Measurements from ENCODE around the gene COL27A1. TPM values are rescaled to one million over a fixed set of nuclear protein-coding genes. Genes with fewer than 3 reads are reported as not detected.

Gene COL27A1
- total and polyA plus RNA-seq, 2 experiments from 2014 or later: 10.5 to 18.0 TPM

DNA sequence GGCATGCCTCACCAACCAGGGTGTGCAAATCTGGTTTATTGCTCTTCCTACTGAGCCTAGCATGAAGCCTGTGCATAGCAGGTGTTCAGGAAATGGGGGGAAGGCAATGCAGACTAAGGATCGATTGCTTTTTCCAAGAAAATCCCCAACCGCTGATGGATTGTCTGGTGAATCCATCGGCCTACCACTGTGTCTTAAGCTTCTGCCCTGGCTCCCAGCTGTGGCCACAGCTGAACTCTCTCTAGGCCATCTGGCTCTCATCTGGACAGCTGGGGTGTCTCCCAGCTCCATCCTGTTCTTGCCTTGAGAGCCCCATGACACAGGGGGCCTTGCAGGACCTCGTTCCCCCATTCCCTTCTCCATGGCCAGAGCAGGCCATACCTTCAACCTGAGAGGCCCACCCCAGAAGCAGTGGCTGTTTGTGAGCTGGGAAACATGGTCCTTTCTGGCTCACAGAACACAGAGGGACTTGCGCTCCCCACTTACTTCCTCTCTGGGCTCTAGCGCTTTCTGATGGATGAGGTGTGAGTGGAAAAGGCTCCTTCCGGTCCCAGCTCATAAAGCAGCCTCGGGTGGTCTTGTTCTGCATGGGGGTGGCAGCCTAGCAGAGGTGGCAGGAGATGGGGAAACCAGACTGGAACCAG, 41.8 kb downstream of the COL27A1 start:
- H3K9me3 Mint-ChIP-seq: no peaks in the 10 kb centered on the region
- peaks cover 7% of the 10 kb centered on the region for H3K4me1 Mint-ChIP-seq
- no peaks in the 10 kb centered on the region for H4K20me1 ChIP-seq (replicated peaks; ENCODE audit: insufficient read depth)
- no peaks in the 10 kb centered on the region for H3K4me1 ChIP-seq (ENCODE audit: insufficient read depth)
- H3K4me3 ChIP-seq: no peak overlapping the region
- no peaks in the 10 kb centered on the region; the same call in 1 of the 3 replicates for H3K36me3 Mint-ChIP-seq (ENCODE audit: low read depth)
- H3K27ac Mint-ChIP-seq: no peak overlapping the region
- H3F3A ChIP-seq (replicated peaks; ENCODE audit: low read depth): no peaks in the 10 kb centered on the region
- H3K27ac ChIP-seq (ENCODE audit: low read depth): no peak overlapping the region
- DNase-seq (ENCODE audit: low spot score) (no peak), ATAC-seq (no peak)
- H3K36me3 ChIP-seq (ENCODE audit: insufficient read depth): no peaks in the 10 kb centered on the region
- H3K4me2 ChIP-seq: no peak overlapping the region
- H3K27me3 Mint-ChIP-seq (ENCODE audit: insufficient read depth, low read depth, poor library complexity): peaks cover 7% of the 10 kb centered on the region
- TF ChIP-seq ZNF114 (CRISPR knock-in tag; IDR thresholded peaks at IDR 0.05) (no peak), EZH2 (IDR thresholded peaks at IDR 0.05; ENCODE audit: low read depth, unreplicated experiment) (no peak), STAT1 (IDR thresholded peaks at IDR 0.05; ENCODE audit: unreplicated experiment) (no peak), EZH2phosphoT487 (IDR thresholded peaks at IDR 0.05; ENCODE audit: unreplicated experiment) (no peak), POLR2AphosphoS5 (IDR thresholded peaks at IDR 0.05; ENCODE audit: low read depth) (no peak), JUNB (IDR thresholded peaks at IDR 0.05; ENCODE audit: unreplicated experiment) (no peak), CREB1 (CRISPR knock-in tag; IDR thresholded peaks at IDR 0.05; ENCODE audit: low read depth) (no peak), ZNF331 (CRISPR knock-in tag; IDR thresholded peaks at IDR 0.05; ENCODE audit: low read depth) (no peak)
- TF ChIP-seq, protein P1, sequence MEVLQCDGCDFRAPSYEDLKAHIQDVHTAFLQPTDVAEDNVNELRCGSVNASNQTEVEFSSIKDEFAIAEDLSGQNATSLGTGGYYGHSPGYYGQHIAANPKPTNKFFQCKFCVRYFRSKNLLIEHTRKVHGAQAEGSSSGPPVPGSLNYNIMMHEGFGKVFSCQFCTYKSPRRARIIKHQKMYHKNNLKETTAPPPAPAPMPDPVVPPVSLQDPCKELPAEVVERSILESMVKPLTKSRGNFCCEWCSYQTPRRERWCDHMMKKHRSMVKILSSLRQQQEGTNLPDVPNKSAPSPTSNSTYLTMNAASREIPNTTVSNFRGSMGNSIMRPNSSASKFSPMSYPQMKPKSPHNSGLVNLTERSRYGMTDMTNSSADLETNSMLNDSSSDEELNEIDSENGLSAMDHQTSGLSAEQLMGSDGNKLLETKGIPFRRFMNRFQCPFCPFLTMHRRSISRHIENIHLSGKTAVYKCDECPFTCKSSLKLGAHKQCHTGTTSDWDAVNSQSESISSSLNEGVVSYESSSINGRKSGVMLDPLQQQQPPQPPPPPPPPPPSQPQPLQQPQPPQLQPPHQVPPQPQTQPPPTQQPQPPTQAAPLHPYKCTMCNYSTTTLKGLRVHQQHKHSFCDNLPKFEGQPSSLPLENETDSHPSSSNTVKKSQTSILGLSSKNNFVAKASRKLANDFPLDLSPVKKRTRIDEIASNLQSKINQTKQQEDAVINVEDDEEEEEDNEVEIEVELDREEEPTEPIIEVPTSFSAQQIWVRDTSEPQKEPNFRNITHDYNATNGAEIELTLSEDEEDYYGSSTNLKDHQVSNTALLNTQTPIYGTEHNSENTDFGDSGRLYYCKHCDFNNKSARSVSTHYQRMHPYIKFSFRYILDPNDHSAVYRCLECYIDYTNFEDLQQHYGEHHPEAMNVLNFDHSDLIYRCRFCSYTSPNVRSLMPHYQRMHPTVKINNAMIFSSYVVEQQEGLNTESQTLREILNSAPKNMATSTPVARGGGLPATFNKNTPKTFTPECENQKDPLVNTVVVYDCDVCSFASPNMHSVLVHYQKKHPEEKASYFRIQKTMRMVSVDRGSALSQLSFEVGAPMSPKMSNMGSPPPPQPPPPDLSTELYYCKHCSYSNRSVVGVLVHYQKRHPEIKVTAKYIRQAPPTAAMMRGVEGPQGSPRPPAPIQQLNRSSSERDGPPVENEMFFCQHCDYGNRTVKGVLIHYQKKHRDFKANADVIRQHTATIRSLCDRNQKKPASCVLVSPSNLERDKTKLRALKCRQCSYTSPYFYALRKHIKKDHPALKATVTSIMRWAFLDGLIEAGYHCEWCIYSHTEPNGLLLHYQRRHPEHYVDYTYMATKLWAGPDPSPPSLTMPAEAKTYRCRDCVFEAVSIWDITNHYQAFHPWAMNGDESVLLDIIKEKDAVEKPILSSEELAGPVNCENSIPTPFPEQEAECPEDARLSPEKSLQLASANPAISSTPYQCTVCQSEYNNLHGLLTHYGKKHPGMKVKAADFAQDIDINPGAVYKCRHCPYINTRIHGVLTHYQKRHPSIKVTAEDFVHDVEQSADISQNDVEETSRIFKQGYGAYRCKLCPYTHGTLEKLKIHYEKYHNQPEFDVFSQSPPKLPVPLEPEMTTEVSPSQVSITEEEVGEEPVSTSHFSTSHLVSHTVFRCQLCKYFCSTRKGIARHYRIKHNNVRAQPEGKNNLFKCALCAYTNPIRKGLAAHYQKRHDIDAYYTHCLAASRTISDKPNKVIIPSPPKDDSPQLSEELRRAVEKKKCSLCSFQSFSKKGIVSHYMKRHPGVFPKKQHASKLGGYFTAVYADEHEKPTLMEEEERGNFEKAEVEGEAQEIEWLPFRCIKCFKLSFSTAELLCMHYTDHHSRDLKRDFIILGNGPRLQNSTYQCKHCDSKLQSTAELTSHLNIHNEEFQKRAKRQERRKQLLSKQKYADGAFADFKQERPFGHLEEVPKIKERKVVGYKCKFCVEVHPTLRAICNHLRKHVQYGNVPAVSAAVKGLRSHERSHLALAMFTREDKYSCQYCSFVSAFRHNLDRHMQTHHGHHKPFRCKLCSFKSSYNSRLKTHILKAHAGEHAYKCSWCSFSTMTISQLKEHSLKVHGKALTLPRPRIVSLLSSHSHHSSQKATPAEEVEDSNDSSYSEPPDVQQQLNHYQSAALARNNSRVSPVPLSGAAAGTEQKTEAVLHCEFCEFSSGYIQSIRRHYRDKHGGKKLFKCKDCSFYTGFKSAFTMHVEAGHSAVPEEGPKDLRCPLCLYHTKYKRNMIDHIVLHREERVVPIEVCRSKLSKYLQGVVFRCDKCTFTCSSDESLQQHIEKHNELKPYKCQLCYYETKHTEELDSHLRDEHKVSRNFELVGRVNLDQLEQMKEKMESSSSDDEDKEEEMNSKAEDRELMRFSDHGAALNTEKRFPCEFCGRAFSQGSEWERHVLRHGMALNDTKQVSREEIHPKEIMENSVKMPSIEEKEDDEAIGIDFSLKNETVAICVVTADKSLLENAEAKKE (CRISPR knock-in tag; IDR thresholded peaks at IDR 0.05): no peak
- TF ChIP-seq, protein P2, sequence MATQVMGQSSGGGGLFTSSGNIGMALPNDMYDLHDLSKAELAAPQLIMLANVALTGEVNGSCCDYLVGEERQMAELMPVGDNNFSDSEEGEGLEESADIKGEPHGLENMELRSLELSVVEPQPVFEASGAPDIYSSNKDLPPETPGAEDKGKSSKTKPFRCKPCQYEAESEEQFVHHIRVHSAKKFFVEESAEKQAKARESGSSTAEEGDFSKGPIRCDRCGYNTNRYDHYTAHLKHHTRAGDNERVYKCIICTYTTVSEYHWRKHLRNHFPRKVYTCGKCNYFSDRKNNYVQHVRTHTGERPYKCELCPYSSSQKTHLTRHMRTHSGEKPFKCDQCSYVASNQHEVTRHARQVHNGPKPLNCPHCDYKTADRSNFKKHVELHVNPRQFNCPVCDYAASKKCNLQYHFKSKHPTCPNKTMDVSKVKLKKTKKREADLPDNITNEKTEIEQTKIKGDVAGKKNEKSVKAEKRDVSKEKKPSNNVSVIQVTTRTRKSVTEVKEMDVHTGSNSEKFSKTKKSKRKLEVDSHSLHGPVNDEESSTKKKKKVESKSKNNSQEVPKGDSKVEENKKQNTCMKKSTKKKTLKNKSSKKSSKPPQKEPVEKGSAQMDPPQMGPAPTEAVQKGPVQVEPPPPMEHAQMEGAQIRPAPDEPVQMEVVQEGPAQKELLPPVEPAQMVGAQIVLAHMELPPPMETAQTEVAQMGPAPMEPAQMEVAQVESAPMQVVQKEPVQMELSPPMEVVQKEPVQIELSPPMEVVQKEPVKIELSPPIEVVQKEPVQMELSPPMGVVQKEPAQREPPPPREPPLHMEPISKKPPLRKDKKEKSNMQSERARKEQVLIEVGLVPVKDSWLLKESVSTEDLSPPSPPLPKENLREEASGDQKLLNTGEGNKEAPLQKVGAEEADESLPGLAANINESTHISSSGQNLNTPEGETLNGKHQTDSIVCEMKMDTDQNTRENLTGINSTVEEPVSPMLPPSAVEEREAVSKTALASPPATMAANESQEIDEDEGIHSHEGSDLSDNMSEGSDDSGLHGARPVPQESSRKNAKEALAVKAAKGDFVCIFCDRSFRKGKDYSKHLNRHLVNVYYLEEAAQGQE (IDR thresholded peaks at IDR 0.05; ENCODE audit: unreplicated experiment): no peak
- TF ChIP-seq, protein P3, sequence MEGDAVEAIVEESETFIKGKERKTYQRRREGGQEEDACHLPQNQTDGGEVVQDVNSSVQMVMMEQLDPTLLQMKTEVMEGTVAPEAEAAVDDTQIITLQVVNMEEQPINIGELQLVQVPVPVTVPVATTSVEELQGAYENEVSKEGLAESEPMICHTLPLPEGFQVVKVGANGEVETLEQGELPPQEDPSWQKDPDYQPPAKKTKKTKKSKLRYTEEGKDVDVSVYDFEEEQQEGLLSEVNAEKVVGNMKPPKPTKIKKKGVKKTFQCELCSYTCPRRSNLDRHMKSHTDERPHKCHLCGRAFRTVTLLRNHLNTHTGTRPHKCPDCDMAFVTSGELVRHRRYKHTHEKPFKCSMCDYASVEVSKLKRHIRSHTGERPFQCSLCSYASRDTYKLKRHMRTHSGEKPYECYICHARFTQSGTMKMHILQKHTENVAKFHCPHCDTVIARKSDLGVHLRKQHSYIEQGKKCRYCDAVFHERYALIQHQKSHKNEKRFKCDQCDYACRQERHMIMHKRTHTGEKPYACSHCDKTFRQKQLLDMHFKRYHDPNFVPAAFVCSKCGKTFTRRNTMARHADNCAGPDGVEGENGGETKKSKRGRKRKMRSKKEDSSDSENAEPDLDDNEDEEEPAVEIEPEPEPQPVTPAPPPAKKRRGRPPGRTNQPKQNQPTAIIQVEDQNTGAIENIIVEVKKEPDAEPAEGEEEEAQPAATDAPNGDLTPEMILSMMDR (conservative IDR thresholded peaks at IDR 0.05; ENCODE audit: low read depth in 2 of 2): no peak
- TF ChIP-seq, protein P4, sequence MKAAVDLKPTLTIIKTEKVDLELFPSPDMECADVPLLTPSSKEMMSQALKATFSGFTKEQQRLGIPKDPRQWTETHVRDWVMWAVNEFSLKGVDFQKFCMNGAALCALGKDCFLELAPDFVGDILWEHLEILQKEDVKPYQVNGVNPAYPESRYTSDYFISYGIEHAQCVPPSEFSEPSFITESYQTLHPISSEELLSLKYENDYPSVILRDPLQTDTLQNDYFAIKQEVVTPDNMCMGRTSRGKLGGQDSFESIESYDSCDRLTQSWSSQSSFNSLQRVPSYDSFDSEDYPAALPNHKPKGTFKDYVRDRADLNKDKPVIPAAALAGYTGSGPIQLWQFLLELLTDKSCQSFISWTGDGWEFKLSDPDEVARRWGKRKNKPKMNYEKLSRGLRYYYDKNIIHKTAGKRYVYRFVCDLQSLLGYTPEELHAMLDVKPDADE (IDR thresholded peaks at IDR 0.05): no peak
- H2AFZ ChIP-seq: no peak overlapping the region
- no peaks in the 10 kb centered on the region for H3K9me2 ChIP-seq (ENCODE audit: insufficient read depth)
- H3K79me2 ChIP-seq (replicated peaks; ENCODE audit: insufficient read depth): no peaks in the 10 kb centered on the region
- no peak overlapping the region for H3K4me3 Mint-ChIP-seq
- no peaks in the 10 kb centered on the region for H3K27me3 ChIP-seq (ENCODE audit: insufficient read depth)

Measured in GM23338 (cell line).